Renal cortical epithelial cell (primary cell): Measurements from ENCODE around the gene HNRNPD. TPM values are rescaled to one million over a fixed set of nuclear protein-coding genes. Genes with fewer than 3 reads are reported as not detected.
A peak's percentile ranks its signal among the peaks of the same experiment; 100 is the strongest.
"Not testable (repeated sequence)": the region's sequence is repeated elsewhere in the genome, so short reads cannot be mapped to it uniquely, and the experiment has no call there.

Source experiments
- DNase-seq: peaks from one replicate; pipeline ENCODE4 v3.0.0-alpha.2; 2011; ENCODE audit warnings: low read depth
- total RNA-seq: library from RNA; depleted of rRNA; stranded (reverse); fragments of >200 nt; gene quantifications from 2 replicates; pipeline ENCODE4 v1.2.3, GENCODE V29; 2014

HNRNPD gene
- total RNA-seq, 1 donor from 2014 or later: 101 TPM

DNA sequence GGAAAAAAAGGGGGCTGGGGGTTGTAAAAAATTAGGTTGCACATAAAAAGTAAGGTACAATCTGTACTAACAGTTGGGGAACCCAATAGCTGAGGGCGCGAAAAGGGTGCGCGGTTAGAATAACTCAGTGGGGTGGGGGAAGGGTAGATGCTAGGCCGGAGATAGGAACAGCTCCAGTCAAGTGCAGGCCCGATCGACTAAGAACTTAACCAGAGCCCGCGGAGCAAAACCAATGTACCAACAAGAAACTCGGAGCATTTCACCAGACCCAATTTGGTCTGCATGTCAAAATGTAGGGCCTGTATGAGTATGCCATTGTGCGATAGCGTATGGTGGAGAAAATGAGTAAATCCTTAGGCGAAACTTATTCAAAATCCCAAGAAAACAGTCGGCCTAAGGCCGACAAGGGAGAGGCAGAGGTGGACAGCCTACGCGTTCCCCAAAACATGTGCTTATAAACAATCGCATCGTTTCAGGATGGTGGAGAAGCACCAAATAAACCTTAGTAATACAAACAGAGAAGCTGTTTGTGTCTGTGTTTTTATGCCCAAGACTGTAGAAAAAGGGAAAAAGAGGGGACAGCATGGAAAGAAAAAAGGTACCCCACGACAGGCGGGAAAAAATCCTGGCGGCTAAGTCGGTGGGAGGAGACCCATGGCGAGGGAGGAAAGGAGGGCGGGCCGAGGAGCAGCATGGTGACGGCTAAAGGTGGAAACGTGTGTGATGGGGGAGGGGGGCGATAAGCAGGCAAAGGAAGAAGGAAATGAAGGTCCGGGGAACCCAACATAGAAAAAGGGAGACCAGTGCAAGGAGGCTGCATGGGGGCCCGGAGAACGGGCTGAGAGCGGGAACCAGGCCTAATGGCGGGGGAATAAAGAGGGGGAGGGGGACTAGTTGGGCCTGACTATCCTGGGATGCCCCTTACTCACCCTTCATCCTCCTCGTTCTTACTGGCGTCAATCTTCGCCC, 990 bp downstream of the HNRNPD start:
- DNase-seq: peak; percentile 56

DNA sequence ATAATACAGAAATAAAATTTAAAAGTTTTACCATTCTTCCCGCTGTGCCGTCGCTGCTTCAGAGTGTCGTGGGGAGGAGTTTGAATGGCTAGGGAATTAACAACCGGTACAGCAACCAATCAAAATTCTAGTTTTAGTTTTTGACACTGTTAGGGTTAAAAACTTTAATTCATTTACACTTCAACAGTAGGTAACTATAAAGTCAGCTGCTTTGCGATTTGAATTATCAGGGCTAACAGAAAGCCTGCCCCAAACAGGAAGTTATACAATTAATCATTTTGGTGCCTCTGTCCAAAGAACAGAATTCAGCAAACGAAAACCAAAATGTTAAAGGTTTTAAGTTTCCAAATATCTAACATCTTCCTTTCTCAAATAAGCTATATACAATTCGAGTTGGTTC, 2.3 kb downstream of the HNRNPD start:
- DNase-seq: no peak

DNA sequence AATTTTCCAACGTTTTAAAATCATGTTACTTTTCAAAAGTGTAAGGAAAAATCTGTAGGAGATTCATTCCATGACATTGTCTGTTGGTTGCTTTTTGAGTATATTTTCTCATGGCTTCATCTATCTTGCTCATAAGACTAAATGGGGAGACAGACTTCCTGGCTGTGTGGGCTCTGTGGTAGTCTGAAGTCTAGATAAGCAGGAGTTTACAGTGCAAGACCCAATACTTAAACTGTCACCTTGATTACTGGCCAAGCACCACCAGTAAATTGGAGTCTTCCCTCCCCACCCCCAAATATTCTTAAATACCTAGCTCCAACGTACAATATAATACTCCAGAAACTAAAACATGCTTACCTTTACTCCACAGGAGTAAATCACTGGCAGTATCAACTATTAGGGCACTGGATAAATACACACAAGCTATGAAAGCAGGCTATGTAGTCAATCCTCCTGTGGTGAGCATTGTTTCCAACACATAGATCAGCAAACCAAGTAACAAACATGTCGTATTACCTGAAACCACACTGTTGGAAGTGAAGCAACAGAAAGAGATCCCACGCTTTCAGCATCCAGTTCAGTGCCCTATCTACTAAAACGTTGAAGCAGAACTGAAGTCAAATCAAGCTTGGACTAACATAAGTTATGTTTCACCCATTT, 6.2 kb downstream of the HNRNPD start:
- DNase-seq: no peak

DNA sequence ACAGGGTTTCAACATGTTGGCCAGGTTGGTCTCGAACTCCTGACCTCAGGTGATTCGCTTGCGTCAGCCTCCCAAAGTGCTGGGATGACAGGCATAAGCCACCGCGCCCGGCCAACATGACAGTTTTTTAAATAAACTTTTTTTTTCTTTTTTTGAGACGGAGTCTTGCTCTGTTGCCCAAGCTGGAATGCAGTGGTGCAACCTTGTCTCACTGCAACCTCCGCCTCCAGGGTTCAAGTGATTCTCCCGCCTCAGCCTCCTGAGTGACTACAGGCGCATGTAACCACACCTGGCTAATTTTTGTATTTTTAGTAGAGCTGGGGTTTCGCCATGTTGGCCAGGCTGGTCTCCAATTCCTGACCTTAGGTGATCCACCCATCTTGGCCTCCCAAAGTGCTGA, 7.4 kb downstream of the HNRNPD start:
- not testable (repeated sequence) for DNase-seq

DNA sequence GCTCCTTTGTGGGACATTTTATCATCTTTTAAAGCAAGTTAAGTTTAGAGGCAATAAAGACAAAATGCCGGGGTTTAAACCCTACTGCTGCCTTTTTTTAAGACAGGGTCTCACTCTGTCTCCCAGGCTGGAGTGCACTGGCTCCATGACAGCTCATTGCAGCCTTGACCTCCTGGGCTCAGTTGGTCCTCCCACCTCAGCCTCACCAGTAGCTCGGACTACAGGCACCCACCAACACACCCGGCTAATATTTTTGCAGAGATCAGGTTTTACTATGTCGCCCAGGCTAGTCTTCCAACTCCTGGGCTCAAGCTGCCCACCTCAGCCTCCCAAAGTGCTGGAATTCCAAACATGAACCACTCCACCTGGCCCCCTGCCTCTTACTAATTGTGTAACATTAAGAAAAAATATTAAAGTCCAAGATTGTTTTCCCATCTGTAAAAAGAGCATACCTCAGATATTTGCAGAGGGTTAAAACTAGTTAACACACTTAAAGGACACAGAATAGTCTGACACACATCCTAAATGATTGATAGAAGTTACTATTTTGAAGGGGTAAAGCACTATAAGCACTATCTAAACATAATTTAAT, 9.8 kb downstream of the HNRNPD start:
- no peak for DNase-seq

DNA sequence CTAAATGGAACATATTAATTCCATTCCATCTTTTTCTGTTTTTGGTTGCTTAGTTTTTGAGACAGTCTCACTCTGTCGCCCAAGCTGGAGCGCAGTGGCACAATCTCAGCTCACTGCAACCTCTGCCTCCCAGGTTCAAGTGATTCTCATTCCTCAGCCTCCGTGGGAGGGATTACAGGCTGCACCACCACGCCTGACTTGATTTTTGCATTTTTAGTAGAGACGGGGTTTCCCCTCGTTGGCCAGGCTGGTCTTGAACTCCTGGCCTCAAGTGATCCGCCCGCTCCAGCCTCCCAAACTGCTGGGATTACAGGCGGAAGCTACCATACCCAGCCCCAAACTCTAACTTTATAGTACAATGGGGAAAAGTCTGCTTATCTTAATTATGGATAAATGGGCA, 11.2 kb downstream of the HNRNPD start:
- DNase-seq: peak; percentile 33

DNA sequence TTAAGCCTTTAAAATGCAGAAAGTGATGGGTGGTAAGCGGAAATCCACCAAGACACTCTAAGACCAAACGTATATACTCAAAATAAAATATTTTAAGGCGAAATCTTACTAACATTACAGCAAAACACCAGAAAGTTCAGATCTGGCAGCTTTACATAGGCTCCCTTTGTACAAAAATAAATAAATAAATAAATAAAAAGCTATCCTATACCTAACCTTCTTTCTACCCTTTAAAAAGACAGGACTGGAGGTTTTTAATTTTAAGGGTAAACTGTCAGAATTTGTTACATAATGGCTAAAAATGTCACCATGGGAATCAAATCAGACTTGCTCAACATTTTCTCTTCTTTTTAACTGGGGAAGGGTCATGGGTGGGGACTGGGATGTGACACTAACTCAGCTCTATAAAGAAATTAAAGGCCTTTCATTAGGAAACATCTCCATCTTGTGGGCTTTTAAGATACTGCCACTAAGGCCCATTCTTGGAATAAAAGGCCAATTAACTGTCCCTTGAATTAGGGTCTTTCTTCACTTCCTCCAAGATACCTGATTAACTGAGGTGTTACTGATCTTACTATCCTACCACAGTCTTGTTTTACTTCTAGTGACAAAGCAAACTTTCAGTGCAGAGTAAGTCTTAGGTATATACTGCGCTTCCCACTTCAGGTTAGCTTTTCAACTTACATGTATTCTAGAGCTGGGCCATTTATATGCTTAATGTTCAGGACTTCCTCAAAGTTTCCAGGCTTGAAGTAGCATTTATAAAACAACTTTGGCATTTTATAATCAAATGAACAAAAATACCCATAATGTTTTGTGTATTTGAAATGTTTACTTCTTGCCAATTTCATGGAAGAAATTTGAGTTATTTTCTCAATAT, 13.3 kb downstream of the HNRNPD start:
- peak; percentile 47 for DNase-seq

DNA sequence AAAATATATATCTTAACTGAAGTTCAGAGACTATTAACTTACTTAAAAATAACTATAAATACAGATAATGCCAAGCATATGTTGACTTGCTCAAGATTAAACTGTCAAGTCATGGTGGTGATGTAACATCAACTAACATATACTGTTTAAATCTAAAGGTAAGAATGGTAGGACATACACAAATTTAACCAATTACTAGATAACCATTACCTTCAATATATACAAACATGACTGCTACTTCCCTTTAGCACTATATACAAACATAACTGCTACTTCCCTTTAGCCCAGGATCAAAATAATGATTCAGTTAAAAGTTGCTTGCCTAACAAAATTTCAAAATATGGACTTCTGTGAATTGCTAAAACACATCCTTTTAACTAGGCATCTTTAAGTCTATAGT, 14.9 kb downstream of the HNRNPD start:
- DNase-seq: no peak

DNA sequence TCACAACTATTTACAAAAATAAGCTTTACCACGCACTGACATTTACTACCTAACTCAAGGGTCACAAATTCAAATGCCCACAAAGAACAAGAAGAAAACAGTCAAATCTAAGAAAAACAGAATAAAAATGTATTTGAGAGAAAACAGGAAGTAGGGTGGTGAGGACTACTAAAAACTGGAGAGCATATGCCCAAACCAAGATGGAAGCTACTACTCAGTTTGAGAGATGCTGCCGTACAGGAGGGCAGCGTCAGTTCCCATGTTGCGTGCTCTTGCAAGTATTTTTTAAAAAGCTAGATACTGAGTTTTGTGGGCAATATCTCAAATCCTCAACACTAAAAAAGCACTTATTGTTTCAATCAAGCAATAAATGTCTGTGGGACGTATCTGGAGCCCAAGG, 16.2 kb downstream of the HNRNPD start:
- DNase-seq: no peak

DNA sequence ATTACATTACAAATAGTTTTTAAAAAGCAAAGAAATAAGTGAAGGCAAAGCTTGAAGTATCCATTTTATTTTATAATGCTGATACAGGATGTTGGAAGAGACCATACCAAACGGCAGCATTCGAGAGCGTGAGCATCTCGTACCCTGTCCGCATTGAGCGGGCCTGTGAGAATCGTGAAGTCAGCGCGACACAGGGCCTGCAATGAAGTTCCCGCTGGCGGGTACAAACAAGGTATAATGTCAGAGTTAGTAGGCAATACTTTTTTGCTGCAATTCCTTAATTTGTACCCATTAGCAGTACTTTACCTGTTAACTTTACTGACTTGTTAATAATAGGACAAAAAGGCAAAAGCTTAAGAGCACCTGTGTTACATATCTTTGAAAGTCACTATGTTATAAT, 19.0 kb downstream of the HNRNPD start:
- no peak for DNase-seq

DNA sequence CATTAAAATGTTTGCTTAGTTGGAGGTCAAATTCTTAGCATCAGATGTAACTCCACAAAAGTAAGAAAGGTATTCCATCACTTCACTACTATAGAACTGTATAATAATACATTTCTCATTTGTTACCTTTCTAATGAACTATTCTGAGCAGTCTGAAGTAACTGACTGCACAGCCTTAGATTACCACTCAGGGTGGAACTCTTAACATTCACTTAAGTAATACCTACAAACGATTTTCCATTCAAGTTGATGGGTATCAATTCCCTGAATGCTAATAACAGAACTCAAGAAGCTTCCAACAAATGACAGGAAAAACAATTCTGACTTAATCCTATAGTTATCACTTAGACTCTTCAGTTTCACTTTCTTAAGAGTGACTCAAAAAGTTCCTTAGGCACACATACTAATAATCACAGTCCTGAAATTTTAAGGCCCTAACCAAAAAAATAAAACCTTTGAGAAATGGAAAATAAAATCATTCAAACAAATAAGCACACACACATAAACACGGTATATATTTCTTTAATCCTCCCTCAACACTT, 20.9 kb downstream of the HNRNPD start:
- no peak for DNase-seq

DNA sequence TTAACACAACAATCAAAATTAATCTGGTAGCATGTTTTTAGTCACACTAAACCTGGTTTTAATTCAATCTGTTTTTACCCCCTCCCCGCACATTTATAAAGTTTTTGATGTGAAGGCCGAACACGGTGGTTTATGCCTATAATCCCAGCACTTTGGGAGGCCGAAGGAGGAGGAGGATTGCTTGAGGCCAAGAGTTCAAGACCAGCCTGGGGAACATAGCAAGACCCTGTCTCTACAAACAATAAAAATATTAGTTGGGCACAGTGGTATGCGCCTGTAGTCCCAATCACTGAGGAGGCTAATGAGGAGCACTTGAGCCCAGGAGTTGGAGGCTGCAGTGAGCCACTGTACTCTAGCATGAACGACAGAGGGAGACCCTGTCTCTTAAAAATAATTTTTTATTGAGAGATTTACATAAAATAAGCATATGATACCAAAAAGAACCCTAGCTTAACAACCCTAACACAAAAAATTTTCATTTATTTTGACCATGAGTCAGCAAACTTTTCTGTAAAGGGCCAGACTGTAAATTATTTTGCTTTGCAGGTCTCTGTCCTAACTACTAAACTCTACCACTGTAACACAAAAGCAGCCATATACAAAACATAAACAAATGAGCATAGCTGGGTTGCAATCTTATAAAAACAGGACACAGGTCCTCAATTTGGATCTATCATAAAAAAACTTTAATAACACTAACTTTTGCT, 21.5 kb downstream of the HNRNPD start:
- no peak for DNase-seq

DNA sequence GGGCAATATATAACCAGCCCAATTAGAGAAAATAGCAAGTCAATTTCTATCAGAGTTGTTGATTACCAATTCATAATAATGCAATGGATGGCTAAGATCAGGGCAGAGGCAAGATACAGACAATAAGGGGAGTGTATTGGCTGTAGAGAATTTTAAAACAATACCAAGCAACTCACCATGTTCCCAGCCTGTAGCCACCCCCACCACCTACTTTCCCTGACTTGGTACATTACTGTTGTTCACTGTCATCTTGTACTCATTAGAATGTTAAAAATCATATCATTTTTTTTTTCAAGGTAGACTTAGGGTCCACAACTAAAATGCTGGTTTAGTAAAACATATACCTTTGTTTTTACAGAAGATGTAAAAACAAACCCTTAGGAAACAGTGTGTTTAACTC, 27.7 kb downstream of the HNRNPD start:
- DNase-seq: no peak

DNA sequence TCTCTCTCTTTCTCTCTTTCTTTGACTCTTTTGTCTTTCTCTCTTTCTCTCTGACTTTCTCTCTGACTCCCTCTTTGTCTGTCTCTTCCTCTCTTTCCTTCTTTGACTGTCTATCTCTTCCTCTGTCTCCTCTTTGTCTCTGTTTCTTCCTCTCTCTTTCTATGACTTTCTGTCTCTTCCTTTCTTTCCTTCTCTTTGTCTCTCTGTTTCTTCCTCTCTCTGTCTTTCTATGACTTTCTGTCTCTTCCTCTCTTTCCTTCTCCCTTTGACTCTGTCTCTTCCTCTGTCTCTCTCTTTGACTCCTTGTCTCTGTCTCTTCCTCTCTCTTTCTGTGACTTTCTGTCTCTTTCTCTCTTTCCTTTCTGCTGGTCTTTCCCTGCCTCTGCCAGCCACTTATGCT, 38.7 kb downstream of the HNRNPD start:
- DNase-seq: no peak

DNA sequence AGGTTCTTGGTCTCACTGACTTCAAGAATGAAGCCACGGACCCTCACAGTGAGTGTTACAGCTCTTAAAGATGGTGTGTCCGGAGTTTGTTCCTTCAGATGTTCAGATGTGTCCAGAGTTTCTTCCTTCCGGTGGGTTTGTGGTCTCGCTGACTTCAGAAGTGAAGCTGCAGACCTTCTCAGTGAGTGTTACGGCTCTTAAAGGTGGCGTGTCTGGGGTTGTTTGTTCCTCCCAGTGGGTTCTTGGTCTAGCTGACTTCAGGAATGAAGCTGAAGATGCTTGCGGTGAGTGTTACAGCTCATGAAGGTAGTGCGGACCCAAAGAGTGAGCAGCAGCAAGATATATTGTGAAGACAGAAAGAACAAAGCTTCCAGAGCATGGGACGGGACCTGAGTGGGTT, 40.1 kb downstream of the HNRNPD start:
- DNase-seq: not testable (repeated sequence)

DNA sequence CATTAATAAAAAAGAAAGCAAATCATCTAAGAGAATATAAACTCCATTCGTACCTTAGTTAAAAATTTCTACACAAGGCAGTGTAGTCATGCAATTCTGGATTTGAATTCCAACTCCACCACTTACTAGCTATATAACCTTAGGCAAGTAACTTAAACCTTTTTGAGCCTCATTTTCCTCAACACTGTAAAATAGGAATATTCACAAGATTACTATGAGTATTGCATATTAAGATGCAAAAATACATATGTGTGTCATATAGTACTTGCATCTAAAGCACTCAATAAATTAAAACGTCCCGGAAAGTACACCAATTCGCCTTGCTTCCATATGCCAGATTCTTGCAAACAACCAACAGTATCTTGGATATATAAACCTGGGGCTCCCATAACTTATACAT, 42.0 kb downstream of the HNRNPD start:
- no peak for DNase-seq

DNA sequence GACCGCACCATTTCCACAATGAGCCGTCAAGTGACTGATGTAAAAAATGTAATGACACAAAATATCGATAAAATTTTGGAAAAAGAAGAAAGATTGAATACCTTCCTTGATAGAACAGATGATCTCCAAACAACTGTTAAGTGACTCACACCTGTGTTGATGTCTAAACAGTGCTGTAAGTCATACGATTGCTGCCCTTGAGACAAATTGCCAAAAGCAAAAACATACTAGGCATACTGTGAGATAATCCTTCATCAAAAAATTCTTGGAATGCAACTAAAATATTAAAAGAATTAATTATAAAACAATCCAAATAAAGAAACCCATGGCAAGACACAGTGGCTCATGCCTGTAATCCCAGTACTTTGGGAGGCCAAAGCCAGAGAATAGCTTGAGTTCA, 53.4 kb downstream of the HNRNPD start:
- DNase-seq: no peak

DNA sequence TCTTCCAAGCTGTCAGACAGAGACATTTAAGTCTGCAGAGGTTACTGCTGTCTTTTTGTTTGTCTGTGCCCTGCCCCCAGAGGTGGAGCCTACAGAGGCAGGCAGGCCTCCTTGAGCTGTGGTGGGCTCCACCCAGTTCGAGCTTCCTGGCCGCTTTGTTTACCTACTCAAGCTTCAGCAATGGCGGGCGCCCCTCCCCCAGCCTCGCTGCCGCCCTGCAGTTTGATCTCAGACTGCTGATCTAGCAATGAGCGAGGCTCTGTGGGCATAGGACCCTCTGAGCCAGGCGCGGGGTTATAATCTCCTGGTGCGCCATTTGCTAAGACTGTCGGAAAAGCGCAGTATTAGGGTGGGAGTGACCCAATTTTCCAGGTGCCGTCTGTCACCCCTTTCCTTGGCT, 70.7 kb downstream of the HNRNPD start:
- DNase-seq: not testable (repeated sequence)
